Mesenchymal stem cell (in vitro differentiated cells and primary cell): Measurements from ENCODE around the gene CCDC27.

ENCODE experiments used
- DNase-seq: peaks from one replicate; pipeline ENCODE4 v3.0.0-alpha.2; 2013
- H2AFZ ChIP-seq: one replicate; pipeline ENCODE4 v1.6.1; 2013; ENCODE audit warnings: low read depth, mild to moderate bottlenecking, control low read depth, inconsistent platforms, low read length, moderate library complexity
- H2AK5ac ChIP-seq: 2 replicates; pipeline ENCODE4 v1.6.1; 2013; ENCODE audit warnings: low read length, moderate library complexity, mild to moderate bottlenecking, inconsistent platforms; ENCODE audit not compliant: severe bottlenecking
- H2BK120ac ChIP-seq: one replicate; pipeline ENCODE4 v1.6.1; 2013; ENCODE audit warnings: low read depth, mild to moderate bottlenecking, inconsistent platforms, low read length, moderate library complexity
- H2BK12ac ChIP-seq, 2 experiments: one replicate each; pipeline ENCODE4 v1.6.1; 2013; ENCODE audit warnings: inconsistent platforms in 2 of 2, low read length in 2 of 2, mild to moderate bottlenecking in 2 of 2, moderate library complexity in 2 of 2, control low read depth in 1 of 2
- H2BK15ac ChIP-seq: one replicate; pipeline ENCODE4 v1.6.1; 2013; ENCODE audit warnings: mild to moderate bottlenecking, low read depth, inconsistent platforms; ENCODE audit not compliant: poor library complexity, severe bottlenecking
- H2BK5ac ChIP-seq: 2 replicates; pipeline ENCODE4 v1.6.1; 2013; ENCODE audit warnings: low read depth, mild to moderate bottlenecking, low read length, control low read depth, inconsistent platforms; ENCODE audit not compliant: poor library complexity, severe bottlenecking
- H3K14ac ChIP-seq, 2 experiments: one replicate each; pipeline ENCODE4 v1.6.1; 2013; ENCODE audit warnings: inconsistent platforms in 2 of 2, low read length in 2 of 2, control low read depth in 1 of 2, mild to moderate bottlenecking in 1 of 2, moderate library complexity in 1 of 2
- H3K18ac ChIP-seq, 2 experiments: one replicate each; pipeline ENCODE4 v1.6.1; 2013; ENCODE audit warnings: inconsistent platforms in 2 of 2, low read length in 2 of 2, control low read depth in 1 of 2, low read depth in 1 of 2, mild to moderate bottlenecking in 1 of 2
- H3K23ac ChIP-seq, 2 experiments: one replicate each; pipeline ENCODE4 v1.6.1; 2013; ENCODE audit warnings: inconsistent platforms in 2 of 2, low read length in 2 of 2, mild to moderate bottlenecking in 2 of 2, moderate library complexity in 2 of 2, control low read depth in 1 of 2
- H3K27ac ChIP-seq: 2 replicates; pipeline ENCODE4 v1.5.1; 2013; ENCODE audit warnings: mild to moderate bottlenecking, moderate library complexity, low read length, control low read depth, inconsistent platforms; ENCODE audit not compliant: poor library complexity, severe bottlenecking
- H3K27me3 ChIP-seq, 2 experiments: 2 replicates each; pipeline versions ENCODE4 v1.6.1 to v1.7.0; 2013; ENCODE audit warnings: low read length in 2 of 2, mild to moderate bottlenecking in 2 of 2, moderate library complexity in 2 of 2, control low read depth in 1 of 2, inconsistent platforms in 1 of 2; ENCODE audit not compliant: control insufficient read depth in 1 of 2, insufficient read depth in 1 of 2
- H3K36me3 ChIP-seq, 2 experiments: 2 replicates each; pipeline versions ENCODE4 v1.6.1 to v1.7.0; 2013; ENCODE audit warnings: low read length in 2 of 2, control low read depth in 1 of 2, inconsistent platforms in 1 of 2, low read depth in 1 of 2, mild to moderate bottlenecking in 1 of 2; ENCODE audit not compliant: insufficient read depth in 2 of 2, control insufficient read depth in 1 of 2
- H3K4ac ChIP-seq, 2 experiments: one replicate each; pipeline ENCODE4 v1.6.1; 2013; ENCODE audit warnings: inconsistent platforms in 2 of 2, low read length in 2 of 2, mild to moderate bottlenecking in 2 of 2, moderate library complexity in 2 of 2, control low read depth in 1 of 2, low read depth in 1 of 2
- H3K4me1 ChIP-seq: 2 replicates; pipeline ENCODE4 v1.6.1; 2013; ENCODE audit warnings: low read depth, low read length, control low read depth; ENCODE audit not compliant: control insufficient read depth, insufficient read depth
- H3K4me2 ChIP-seq: 2 replicates; pipeline ENCODE4 v1.6.1; 2013; ENCODE audit warnings: low read length, mild to moderate bottlenecking, inconsistent platforms; ENCODE audit not compliant: poor library complexity, severe bottlenecking
- H3K4me3 ChIP-seq, 2 experiments: 2 replicates each; pipeline versions ENCODE4 v1.5.1 to v1.7.0; 2013; ENCODE audit warnings: low read length in 2 of 2, mild to moderate bottlenecking in 2 of 2, control low read depth in 1 of 2, low read depth in 1 of 2; ENCODE audit not compliant: insufficient read depth in 1 of 2
- H3K79me1 ChIP-seq: replicated peaks from 2 replicates; pipeline ENCODE4 v1.6.1; 2013; ENCODE audit warnings: mild to moderate bottlenecking, control low read depth, low read length, inconsistent platforms; ENCODE audit not compliant: poor library complexity, severe bottlenecking
- H3K9ac ChIP-seq: 2 replicates; pipeline ENCODE4 v1.7.0; 2013; ENCODE audit warnings: mild to moderate bottlenecking, low read length, moderate library complexity
- H3K9me3 ChIP-seq: 2 replicates; pipeline ENCODE4 v1.7.0; 2013; ENCODE audit warnings: mild to moderate bottlenecking, low read length; ENCODE audit not compliant: control insufficient read depth
- H4K8ac ChIP-seq: one replicate; pipeline ENCODE4 v1.6.1; 2013; ENCODE audit warnings: inconsistent platforms, mild to moderate bottlenecking, low read length, moderate library complexity
- H4K91ac ChIP-seq: one replicate; pipeline ENCODE4 v1.6.1; 2013; ENCODE audit warnings: mild to moderate bottlenecking, low read length, inconsistent platforms
- WGBS: methylation state at CpG from one replicate; pipeline ENCODE4 v1.1.7; 2013; ENCODE audit warnings: mixed read lengths; 5-methylcytosine and 5-hydroxymethylcytosine counted together

Gene CCDC27

GRCh38 chr1:3771108-3772026 is 19.1 kb downstream of the CCDC27 start:
- peaks cover 51% of the 10 kb centered on the region for H3K4me1 ChIP-seq
- H3K23ac ChIP-seq: no peak overlapping the region
- no peak overlapping the region for H2BK5ac ChIP-seq
- H4K8ac ChIP-seq: peak overlapping the region; percentile 93
- peak; percentile 1 for DNase-seq
- peak overlapping the region; percentile 85 for H4K91ac ChIP-seq
- peak overlapping the region in 1 of 2 experiments; percentile 79 for H3K14ac ChIP-seq
- H3K36me3 ChIP-seq: peaks cover 0 to 4% of the 10 kb centered on the region in 2 experiments
- peak overlapping the region; percentile 98 for H3K4me2 ChIP-seq
- H3K4me3 ChIP-seq: peak overlapping the region; percentile 63 to 66
- peak overlapping the region; percentile 87 for H2AFZ ChIP-seq
- WGBS: 59% methylated on average over 31 of the region's 32 CpGs
- H3K27me3 ChIP-seq: peaks cover 8 to 47% of the 10 kb centered on the region in 2 experiments
- H2BK120ac ChIP-seq: no peak overlapping the region
- H2AK5ac ChIP-seq: no peak overlapping the region
- H3K9ac ChIP-seq: no peak overlapping the region
- no peaks in the 10 kb centered on the region for H3K9me3 ChIP-seq
- H3K4ac ChIP-seq: peak overlapping the region in 1 of 2 experiments; percentile 2
- H3K79me1 ChIP-seq: no peaks in the 10 kb centered on the region
- H3K18ac ChIP-seq: peak overlapping the region; percentile 8 to 74
- H3K27ac ChIP-seq: no peak overlapping the region
- H2BK12ac ChIP-seq: no peak overlapping the region
- no peak overlapping the region for H2BK15ac ChIP-seq

- Histone ChIP-seq H3K23ac (no peak overlapping the region), H3K14ac (peak overlapping the region in 1 of 2 experiments; percentile 79), H3K36me3 (peaks cover 0 to 4% of the 10 kb centered on the region in 2 experiments), H2BK5ac (no peak overlapping the region), H3K27ac (no peak overlapping the region), H4K8ac (peak overlapping the region; percentile 93), H2AFZ (peak overlapping the region; percentile 87), H4K91ac (peak overlapping the region; percentile 85), H3K79me1 (no peaks in the 10 kb centered on the region), H3K9ac (no peak overlapping the region), H2AK5ac (no peak overlapping the region), H3K9me3 (no peaks in the 10 kb centered on the region), H3K4me2 (peak overlapping the region; percentile 98), H2BK15ac (peak overlapping the region; percentile 50), H3K4me3 (peak overlapping the region; percentile 63 to 67), H3K4ac (peak overlapping the region; percentile 2 to 88), H3K27me3 (peaks cover 8 to 44% of the 10 kb centered on the region in 2 experiments), H3K4me1 (peaks cover 58% of the 10 kb centered on the region), H3K18ac (peak overlapping the region; percentile 8 to 74), H2BK12ac (no peak overlapping the region), H2BK120ac (no peak overlapping the region)
- DNase-seq: peak; percentile 80
- WGBS: 3% methylated on average over 23 of the region's 61 CpGs
Observed at GRCh38 chr1:3772027-3772714, 19.9 kb downstream of the CCDC27 start.

GRCh38 chr1:3772715-3773571 is 20.7 kb downstream of the CCDC27 start, which contains the start of gene SMIM1:
Gene SMIM1 (plus strand): TSS chr1:3772749. CDS start chr1:3775374, 2,625 bp downstream.
- Histone ChIP-seq H3K9me3 (no peaks in the 10 kb centered on the region), H2BK15ac (peak within 1 kb of the TSS; percentile 50), H2AK5ac (no peak within 1 kb of the TSS), H3K9ac (no peak within 1 kb of the TSS), H3K4me2 (peak within 1 kb of the TSS; percentile 98), H3K27me3 (peaks cover 8 to 42% of the 10 kb centered on the region in 2 experiments), H2BK12ac (peak within 1 kb of the TSS in 1 of 2 experiments; percentile 52), H2BK120ac (peak within 1 kb of the TSS; percentile 21), H3K36me3 (peaks cover 0 to 10% of the 10 kb centered on the region in 2 experiments), H3K14ac (peak within 1 kb of the TSS in 1 of 2 experiments; percentile 79), H3K4me3 (peak within 1 kb of the TSS; percentile 63 to 67), H3K27ac (no peak within 1 kb of the TSS), H4K91ac (peak within 1 kb of the TSS; percentile 85), H3K23ac (peak within 1 kb of the TSS in 1 of 2 experiments; percentile 61), H3K4ac (peak within 1 kb of the TSS; percentile 45 to 88), H2BK5ac (no peak within 1 kb of the TSS), H4K8ac (peak within 1 kb of the TSS; percentile 93), H3K4me1 (peaks cover 64% of the 10 kb centered on the region), H3K79me1 (peaks cover 3% of the 10 kb centered on the region), H2AFZ (peak within 1 kb of the TSS; percentile 87), H3K18ac (peak within 1 kb of the TSS; percentile 74)
- WGBS: 23% methylated on average over 39 of the region's 55 CpGs
- DNase-seq: peak; percentile 32
